Activated T-helper 17 cell treated with anti-CD3 and anti-CD28 coated beads, Interleukin-2, amount 50 U/mL, for 72 hours (primary cell): ENCODE results near the gene TMEM184A. TPM values are rescaled to one million over a fixed set of nuclear protein-coding genes. Genes with fewer than 3 reads are reported as not detected.

Experiments used
- ATAC-seq: fragments of 150-1000 bp; cut with Tn5 transposase; replicated peaks from 2 replicates; pipeline ENCODE4 v1.10.0; 2021; ENCODE audit warnings: mild to moderate bottlenecking, moderate library complexity
- H3K27ac Mint-ChIP-seq: one replicate; pipeline ENCODE4 v1.8.0; 2022; ENCODE audit warnings: mixed read lengths
- H3K27me3 Mint-ChIP-seq: one replicate; pipeline ENCODE4 v1.8.0; 2022; ENCODE audit warnings: mixed read lengths
- H3K36me3 Mint-ChIP-seq: one replicate; pipeline ENCODE4 v1.8.0; 2022; ENCODE audit warnings: low read depth, mild to moderate bottlenecking, mixed read lengths
- H3K4me1 Mint-ChIP-seq: one replicate; pipeline ENCODE4 v1.8.0; 2022; ENCODE audit warnings: mixed read lengths
- H3K4me3 Mint-ChIP-seq: one replicate; pipeline ENCODE4 v1.8.0; 2022; ENCODE audit warnings: mild to moderate bottlenecking, mixed read lengths
- H3K9me3 Mint-ChIP-seq: one replicate; pipeline ENCODE4 v1.8.0; 2022; ENCODE audit warnings: mixed read lengths
- total RNA-seq, 2 donors: library from RNA; stranded (reverse); gene quantifications; one replicate each; pipeline ENCODE4 v1.2.3, GENCODE V29; 2022

The TMEM184A gene
- total RNA-seq, 2 donors from 2014 or later: not detected

DNA sequence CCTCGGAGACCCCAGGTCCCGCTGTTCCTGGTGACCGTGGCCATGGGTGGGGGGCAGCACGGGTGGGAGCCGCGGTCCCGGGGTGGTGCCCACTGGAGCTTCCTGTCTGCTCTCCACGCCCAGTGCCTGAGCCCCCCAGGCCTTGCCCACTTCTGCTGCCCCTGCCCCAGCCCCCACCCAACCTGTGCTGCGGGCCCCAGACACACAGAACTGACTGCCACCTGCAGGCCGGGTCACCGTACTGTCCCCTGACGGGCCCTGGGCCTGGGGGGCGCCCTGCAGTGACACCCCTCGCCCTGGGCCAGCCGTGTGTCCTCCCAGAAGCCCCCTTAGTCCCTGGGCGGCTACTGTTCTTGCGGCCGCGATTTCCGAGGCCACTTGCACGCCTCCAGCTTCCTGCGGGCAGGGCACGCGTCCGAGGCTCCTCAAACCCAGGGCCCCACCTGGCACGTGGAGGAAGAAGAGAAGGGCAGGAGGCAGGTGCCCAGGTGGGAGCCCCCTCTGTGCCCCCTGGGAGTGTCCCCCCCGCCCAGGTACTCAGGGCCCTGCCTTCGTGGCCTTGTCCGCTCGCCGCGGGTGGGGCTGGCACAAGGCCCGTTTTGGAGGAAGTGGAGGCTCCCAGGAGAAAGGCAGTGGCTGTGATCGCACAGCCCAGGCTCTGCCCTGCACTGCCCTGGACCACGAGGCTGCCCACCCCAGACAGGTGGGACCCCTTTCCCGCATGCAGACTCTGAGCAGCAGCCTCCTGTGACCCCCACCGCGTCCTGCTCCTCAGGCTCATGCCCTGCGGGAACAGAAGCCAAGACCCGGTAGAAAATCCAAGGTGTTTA lies 10.4 kb downstream of the TMEM184A start:
- no peak for ATAC-seq
- H3K4me3 Mint-ChIP-seq: no peak overlapping the region
- H3K36me3 Mint-ChIP-seq: peaks cover 22% of the 10 kb centered on the region
- H3K27me3 Mint-ChIP-seq: no peaks in the 10 kb centered on the region
- H3K27ac Mint-ChIP-seq: no peak overlapping the region
- no peaks in the 10 kb centered on the region for H3K4me1 Mint-ChIP-seq
- no peaks in the 10 kb centered on the region for H3K9me3 Mint-ChIP-seq

DNA sequence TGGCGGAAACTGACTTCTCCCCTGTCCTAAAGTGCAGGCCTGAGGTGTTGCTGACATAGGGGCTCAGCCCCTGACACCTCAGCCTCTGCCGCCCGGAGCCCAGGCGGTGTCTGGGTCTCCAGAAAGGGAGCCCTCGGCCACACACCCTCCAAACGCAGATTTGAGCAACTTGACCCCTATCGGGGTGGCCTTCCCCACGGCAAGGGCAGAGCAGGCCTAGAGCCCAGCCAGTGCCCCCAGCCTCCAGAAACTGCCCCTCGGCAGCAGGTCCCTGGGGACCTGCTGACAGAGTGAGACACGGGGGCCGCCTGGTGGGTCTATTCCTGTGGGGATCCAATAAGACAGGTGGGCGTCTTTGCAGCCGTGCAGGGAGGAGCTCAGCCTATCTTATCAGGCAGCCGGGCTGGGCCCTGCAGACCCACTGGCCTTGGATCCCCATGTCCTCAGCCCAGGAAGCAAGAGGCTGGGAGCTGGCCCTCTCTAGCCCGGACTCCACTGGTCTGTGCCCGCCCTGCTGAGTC lies 11.0 kb downstream of the TMEM184A start:
- Mint-ChIP-seq H3K27me3 (no peaks in the 10 kb centered on the region), H3K36me3 (peaks cover 26% of the 10 kb centered on the region), H3K9me3 (no peaks in the 10 kb centered on the region), H3K27ac (no peak overlapping the region), H3K4me3 (no peak overlapping the region), H3K4me1 (no peaks in the 10 kb centered on the region)
- ATAC-seq: no peak

DNA sequence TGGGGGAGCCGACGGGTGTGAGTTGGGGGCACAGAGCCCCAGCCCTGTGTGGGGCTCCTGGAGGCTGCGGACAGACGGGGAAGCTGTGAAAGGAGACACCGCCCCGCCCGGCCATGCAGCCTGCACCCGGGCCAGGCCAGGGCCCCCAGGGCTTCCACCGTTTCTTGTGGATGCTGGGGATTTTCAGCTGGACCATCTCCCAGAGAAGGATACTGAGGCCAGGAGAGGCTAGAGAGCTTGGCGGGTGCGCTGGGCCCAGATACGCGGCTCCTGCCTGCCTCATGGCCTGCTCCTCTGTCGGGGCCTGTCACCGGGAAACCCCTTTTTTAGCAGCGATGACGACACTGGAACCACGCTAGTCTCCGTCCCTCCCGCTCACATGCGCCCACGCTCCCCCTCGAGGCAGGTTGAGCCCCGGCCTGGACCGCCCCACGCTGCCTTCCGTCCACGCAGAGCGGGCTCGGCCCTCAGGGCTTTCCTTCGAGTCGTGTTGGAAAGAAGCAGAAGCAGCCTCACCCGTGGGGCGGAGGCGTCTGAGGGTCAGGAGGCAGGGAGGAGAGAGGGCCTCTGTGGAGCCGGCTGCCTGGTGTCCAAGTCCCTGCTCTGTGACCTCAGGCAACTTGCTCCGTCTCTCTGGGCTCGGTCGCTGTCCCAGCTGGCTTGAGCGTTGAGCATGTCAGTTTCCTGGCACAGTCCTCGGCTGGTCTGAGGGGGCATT lies 11.7 kb downstream of the TMEM184A start:
- peak; percentile 28 for ATAC-seq
- peaks cover 26% of the 10 kb centered on the region for H3K36me3 Mint-ChIP-seq
- H3K27me3 Mint-ChIP-seq: no peaks in the 10 kb centered on the region
- no peaks in the 10 kb centered on the region for H3K9me3 Mint-ChIP-seq
- no peak overlapping the region for H3K27ac Mint-ChIP-seq
- H3K4me3 Mint-ChIP-seq: no peak overlapping the region
- no peaks in the 10 kb centered on the region for H3K4me1 Mint-ChIP-seq

DNA sequence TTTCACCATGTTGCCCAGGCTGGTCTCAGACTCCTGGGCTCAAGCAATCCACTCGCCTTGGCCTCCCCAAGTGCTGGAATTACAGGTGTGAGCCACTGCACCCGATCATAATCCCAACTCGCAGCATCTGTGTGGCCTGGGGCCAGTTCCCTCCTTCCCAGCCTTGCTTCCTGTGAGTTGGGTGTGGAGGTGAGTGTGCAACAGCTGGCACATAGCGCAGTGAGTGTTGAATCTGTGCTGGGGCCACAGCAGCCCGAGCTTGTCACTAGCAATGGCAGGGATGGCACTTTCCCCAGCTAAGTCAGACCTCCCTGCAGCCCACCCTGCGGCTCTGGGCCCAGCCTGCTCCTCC lies 12.2 kb downstream of the TMEM184A start:
- Mint-ChIP-seq H3K9me3 (no peaks in the 10 kb centered on the region), H3K4me1 (no peaks in the 10 kb centered on the region), H3K27me3 (no peaks in the 10 kb centered on the region), H3K4me3 (no peak overlapping the region), H3K36me3 (peaks cover 26% of the 10 kb centered on the region), H3K27ac (no peak overlapping the region)
- ATAC-seq: no peak

DNA sequence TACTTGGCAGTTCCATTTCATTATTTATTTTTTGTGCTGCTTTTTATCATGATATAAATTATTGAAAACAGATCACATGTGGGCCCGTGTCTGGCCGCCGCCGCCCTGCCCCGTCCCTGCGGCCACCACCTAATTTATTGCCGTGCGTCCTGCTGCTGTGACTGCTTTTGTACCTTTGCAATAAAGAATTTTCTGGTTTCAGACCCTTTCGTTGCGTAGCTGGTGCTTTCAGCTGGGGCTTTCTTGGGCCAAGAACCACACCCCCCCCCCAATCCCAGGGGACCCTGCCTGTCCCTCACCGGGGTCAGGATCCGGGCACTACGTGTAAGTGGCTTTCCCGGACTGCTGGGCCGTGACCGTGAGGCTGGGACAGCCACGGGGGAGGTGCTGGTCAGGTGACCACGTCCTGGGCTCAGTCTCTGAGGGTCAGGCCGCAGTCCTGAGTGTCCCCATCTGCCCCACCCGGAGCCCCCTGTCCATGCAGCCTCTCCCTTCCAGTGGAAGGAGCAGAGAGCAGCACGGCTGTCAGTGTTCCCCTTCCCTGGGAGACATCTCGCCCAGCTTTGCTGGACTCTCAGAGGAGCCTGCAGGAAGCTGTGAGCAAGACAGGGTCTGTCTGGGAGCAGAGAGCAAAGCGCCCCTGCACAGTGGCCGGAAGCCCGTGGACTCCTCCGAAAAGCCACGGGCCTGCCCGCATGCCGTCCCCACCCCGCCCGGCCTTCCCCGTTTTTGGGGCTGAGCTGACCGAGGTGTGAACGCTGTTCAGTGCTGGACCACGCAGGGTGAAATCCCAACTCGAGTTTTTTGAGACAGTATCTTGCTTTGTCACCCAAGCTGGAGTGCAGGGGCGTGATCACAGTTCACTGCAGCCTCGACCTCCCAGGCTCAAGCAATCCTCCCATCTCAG lies 12.9 kb downstream of the TMEM184A start:
- H3K27me3 Mint-ChIP-seq: no peaks in the 10 kb centered on the region
- H3K27ac Mint-ChIP-seq: no peak overlapping the region
- H3K9me3 Mint-ChIP-seq: no peaks in the 10 kb centered on the region
- no peak overlapping the region for H3K4me3 Mint-ChIP-seq
- ATAC-seq: no peak
- H3K4me1 Mint-ChIP-seq: no peaks in the 10 kb centered on the region
- H3K36me3 Mint-ChIP-seq: peaks cover 26% of the 10 kb centered on the region

DNA sequence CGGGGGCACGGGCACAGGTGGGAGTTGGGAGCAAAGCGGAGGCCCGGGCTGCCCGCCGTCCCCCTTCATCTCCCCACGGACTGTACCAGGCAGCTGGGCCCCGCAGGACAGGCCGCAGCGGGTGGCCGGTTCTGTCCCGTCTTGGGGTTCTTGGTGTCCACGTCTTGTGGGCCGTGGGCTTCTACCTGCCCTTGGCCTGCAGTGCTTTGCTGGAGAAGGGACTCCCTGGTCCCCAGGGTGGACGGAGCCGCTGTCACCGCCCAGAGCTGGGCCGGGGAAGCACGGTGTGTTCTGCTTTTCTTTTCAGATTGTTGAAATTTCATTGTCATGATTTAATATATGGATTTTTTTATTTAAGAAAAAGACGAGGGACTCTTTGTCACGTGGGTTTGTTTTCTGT lies 13.7 kb downstream of the TMEM184A start:
- no peak overlapping the region for H3K27ac Mint-ChIP-seq
- no peaks in the 10 kb centered on the region for H3K9me3 Mint-ChIP-seq
- H3K4me3 Mint-ChIP-seq: no peak overlapping the region
- peaks cover 26% of the 10 kb centered on the region for H3K36me3 Mint-ChIP-seq
- no peaks in the 10 kb centered on the region for H3K4me1 Mint-ChIP-seq
- no peaks in the 10 kb centered on the region for H3K27me3 Mint-ChIP-seq
- ATAC-seq: no peak

DNA sequence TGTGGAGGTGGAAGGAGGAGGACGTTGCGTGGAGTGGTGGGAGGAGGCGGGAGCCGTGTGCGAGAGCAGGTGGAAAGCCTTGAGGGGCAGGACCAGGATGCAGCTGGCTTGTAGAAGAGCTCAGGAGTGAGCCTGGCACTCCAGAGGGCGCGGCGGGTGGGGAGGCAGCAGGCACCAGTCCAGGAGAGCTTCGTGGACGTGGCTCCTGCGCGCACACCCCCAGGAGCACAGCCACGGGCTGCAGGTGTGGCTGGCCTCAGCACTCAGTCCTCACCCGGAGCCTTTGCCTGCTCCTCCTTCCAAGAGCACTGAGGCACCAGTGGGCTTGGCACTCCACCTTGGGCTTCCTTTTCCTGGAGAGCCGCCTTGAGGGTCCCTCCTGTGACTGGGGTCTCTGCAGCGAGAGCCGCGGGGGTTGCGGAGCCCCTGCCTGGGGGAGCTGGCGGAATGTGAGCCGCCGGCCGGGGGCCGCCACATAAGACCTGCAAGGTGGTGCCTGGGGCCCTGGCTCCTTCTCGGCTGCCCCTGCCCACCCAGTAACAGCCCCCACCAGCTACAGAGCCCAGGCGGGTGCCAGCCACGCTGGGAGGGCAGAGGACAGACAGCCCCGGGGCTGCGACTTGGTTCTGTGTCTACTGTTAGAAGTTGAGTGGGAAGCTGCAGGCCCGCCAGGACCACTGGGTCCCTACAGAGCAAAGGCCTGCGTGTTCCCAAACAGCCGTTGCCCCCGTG lies 14.4 kb downstream of the TMEM184A start:
- peaks cover 29% of the 10 kb centered on the region for H3K36me3 Mint-ChIP-seq
- no peaks in the 10 kb centered on the region for H3K27me3 Mint-ChIP-seq
- no peak overlapping the region for H3K4me3 Mint-ChIP-seq
- H3K27ac Mint-ChIP-seq: no peak overlapping the region
- H3K4me1 Mint-ChIP-seq: no peaks in the 10 kb centered on the region
- no peak for ATAC-seq
- H3K9me3 Mint-ChIP-seq: no peaks in the 10 kb centered on the region

DNA sequence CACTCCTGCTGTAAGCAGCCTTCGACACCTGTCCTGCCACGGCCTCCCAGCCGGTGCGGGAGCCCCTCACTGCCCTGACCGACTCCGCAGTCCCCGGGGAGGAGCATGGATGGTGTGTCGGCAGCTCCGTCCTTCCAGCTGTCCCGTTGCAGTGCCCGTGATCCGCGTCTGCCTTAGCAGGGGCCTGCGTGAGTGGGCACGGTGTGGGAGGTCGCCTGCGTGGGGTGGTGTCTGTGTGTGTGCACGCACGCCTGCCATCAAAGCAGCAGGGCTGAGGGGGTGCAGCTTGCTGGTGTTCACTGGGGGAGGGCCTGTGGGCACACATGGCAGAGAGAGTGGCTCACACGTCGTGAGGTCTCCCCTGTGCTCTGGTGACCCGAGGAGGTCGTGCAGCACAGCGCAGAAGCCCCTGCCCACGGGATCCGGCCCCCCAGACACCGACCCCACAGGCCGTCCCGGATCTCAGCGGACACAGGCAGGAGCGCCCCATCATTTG lies 15.2 kb downstream of the TMEM184A start:
- Mint-ChIP-seq H3K36me3 (peaks cover 34% of the 10 kb centered on the region), H3K27me3 (no peaks in the 10 kb centered on the region), H3K4me3 (no peak overlapping the region), H3K4me1 (no peaks in the 10 kb centered on the region), H3K9me3 (no peaks in the 10 kb centered on the region), H3K27ac (no peak overlapping the region)
- ATAC-seq: no peak

DNA sequence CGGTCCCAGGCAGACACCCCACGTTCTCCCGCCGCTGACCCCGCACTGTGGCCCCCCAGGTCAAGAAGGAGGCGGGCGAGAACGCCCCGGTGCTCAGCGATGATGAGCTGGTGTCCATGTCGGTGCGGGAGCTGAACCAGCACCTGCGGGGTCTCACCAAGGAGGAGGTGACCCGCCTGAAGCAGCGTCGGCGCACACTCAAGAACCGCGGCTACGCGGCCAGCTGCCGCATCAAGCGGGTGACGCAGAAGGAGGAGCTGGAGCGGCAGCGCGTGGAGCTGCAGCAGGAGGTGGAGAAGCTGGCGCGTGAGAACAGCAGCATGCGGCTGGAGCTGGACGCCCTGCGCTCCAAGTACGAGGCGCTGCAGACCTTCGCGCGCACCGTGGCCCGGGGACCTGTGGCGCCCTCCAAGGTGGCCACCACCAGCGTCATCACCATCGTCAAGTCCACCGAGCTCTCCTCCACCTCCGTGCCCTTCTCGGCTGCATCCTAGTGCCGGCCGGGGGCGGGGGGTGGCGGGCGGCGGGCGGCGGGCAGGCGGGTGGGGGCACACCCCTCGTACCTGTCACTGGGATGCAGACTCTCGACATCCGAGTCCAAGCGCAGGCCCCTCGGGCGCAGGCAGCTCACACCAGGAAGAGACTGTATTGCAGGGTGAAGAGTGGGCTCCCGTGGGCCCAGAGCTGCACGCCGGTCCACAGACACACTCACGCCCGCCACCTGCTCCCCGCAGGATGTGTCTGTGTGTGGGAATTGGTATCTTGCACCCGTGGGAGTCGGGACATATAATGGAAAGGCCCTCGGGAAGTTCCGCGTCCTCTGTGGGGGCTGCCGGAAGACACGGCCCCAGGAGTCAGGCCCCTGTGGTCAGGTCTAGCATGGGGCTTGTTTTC lies 15.9 kb downstream of the TMEM184A start:
- Mint-ChIP-seq H3K27me3 (no peaks in the 10 kb centered on the region), H3K4me1 (no peaks in the 10 kb centered on the region), H3K4me3 (no peak overlapping the region), H3K9me3 (no peaks in the 10 kb centered on the region), H3K27ac (no peak overlapping the region), H3K36me3 (peaks cover 34% of the 10 kb centered on the region)
- no peak for ATAC-seq

DNA sequence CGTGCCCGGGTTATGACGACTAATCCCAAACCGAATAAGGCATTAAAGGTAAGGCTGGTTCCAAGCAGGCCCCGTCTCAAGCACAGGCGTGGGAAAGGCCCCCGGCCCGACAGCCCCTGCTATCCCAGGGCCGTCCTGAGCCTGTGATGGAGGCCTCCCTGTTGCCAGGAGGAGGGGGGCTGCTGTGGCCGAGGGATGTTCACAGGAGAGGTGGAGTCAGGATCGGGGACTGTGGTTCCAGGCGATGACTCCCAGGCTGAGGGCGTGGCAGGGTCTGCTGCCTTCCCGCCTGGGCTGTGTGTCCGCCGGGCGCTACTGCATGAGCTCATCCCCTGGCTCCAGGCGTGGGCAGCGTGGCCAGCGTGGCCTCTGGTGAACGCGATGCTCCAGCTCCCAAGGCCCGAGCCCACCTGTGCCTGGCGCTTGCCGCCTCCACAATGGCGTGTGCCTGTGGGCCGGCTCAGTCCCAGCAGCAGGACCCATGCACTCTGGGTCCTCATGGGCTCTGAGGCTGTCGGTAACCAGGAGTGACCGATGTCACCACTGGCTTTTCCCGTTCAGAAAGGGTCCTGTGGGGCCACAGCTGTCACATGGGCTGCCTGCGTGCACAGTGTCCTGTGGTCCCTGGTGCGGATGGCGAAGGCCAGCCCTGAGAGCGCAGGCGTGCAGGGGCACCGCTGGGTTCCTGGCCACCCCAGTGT lies 16.7 kb downstream of the TMEM184A start:
- Mint-ChIP-seq H3K9me3 (no peaks in the 10 kb centered on the region), H3K4me3 (no peak overlapping the region), H3K27ac (no peak overlapping the region), H3K36me3 (peaks cover 41% of the 10 kb centered on the region), H3K4me1 (no peaks in the 10 kb centered on the region), H3K27me3 (no peaks in the 10 kb centered on the region)
- no peak for ATAC-seq

DNA sequence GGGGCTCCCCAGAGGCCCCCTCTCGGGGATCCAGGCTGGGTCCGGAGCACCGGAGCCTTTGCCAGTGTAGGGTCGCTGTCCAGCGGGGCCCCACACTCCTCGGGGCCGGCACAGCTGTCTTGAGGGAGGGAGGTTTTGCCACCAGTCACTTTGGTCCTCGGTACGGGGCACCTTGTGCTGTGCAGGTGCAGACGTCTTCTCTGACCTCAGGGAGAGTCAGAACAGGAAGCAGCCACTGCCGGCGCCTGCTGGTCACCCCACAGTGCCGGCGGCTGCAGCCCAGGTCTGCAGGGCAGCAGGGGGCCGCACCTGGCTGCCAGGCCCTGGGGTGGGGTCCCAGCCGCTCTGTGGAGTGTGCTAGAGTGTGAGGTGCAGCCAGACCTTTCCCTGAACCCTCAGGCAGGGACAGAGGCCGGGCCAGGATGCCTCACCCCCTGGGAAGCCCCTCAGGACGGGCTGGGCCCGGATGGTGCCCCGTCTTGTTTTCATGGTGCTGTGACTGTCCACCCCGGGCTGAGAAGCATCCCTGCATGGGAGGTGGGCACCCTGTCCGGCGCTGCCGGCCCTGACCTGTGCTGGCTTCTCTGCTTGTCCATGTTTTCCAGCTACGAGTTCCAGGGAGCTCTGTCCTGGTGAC lies 17.3 kb downstream of the TMEM184A start:
- H3K4me3 Mint-ChIP-seq: no peak overlapping the region
- H3K27me3 Mint-ChIP-seq: no peaks in the 10 kb centered on the region
- ATAC-seq: no peak
- peaks cover 43% of the 10 kb centered on the region for H3K36me3 Mint-ChIP-seq
- H3K4me1 Mint-ChIP-seq: peaks cover 4% of the 10 kb centered on the region
- no peak overlapping the region for H3K27ac Mint-ChIP-seq
- H3K9me3 Mint-ChIP-seq: no peaks in the 10 kb centered on the region
